ENCODE data around the gene POLR2H.

GRCh38 chr3:184361532-184361931, at the start of gene POLR2H, which contains the start of gene CLCN2:
- TF ChIP-seq POLR2A (IDR thresholded peaks at IDR 0.05) = peak; percentile 35 to 59
- no peak for TF ChIP-seq CTCF (IDR thresholded peaks at IDR 0.05)
- TF ChIP-seq EP300 (IDR thresholded peaks at IDR 0.05) = no peak
